ENCODE results near the gene ANXA2R. TPM values are rescaled to one million over a fixed set of nuclear protein-coding genes. Genes with fewer than 3 reads are reported as not detected.

ANXA2R gene
- total and polyA plus RNA-seq, 2 of the 13 experiments (the other 11 are each of a cell fraction or from before 2014, with no cell fraction given), result 0.95 to 1.3 TPM

GRCh38 chr5:43039471-43040286, 440 bp downstream of the ANXA2R start (continued):
- peak; percentile 52; the same call in 1 of the 2 replicates for TF ChIP-seq ZFP91 (CRISPR knock-in tag; IDR thresholded peaks at IDR 0.05; ENCODE audit: borderline replicate concordance)
- no peak for TF ChIP-seq NKX3-1 (CRISPR knock-in tag; IDR thresholded peaks at IDR 0.05)
- TF ChIP-seq ZNF124 (CRISPR knock-in tag; IDR thresholded peaks at IDR 0.05), result no peak
- no peak for TF ChIP-seq TRAFD1 (CRISPR knock-in tag; IDR thresholded peaks at IDR 0.05; ENCODE audit: borderline replicate concordance)
- TF ChIP-seq TEAD3 (CRISPR knock-in tag; optimal IDR thresholded peaks at IDR 0.05; ENCODE audit: borderline replicate concordance), result no peak
- no peak for TF ChIP-seq ZNF205 (CRISPR knock-in tag; IDR thresholded peaks at IDR 0.05)
- no peak for TF ChIP-seq ZNF639 (CRISPR knock-in tag; conservative IDR thresholded peaks at IDR 0.05)
- TF ChIP-seq CBFB (CRISPR knock-in tag; IDR thresholded peaks at IDR 0.05), result no peak
- no peak for TF ChIP-seq DDIT3 (CRISPR knock-in tag; IDR thresholded peaks at IDR 0.05)
- TF ChIP-seq ZNF614 (CRISPR knock-in tag; IDR thresholded peaks at IDR 0.05; ENCODE audit: borderline replicate concordance), result peak; percentile 62
- TF ChIP-seq ZFP41 (CRISPR knock-in tag; IDR thresholded peaks at IDR 0.05; ENCODE audit: borderline replicate concordance), result no peak
- no peak for TF ChIP-seq THAP7 (CRISPR knock-in tag; IDR thresholded peaks at IDR 0.05)
- no peak for TF ChIP-seq TMF1 (CRISPR knock-in tag; IDR thresholded peaks at IDR 0.05; ENCODE audit: low read depth)
- TF ChIP-seq KMT2B (CRISPR knock-in tag; IDR thresholded peaks at IDR 0.05), result peak; percentile 72; the same call in 1 of the 2 replicates
- no peak for TF ChIP-seq RBAK (CRISPR knock-in tag; IDR thresholded peaks at IDR 0.05)
- no peak for TF ChIP-seq ZNF589 (CRISPR knock-in tag; conservative IDR thresholded peaks at IDR 0.05)
- TF ChIP-seq RBFOX2 (IDR thresholded peaks at IDR 0.05; ENCODE audit: low read depth, low read length), result no peak
- TF ChIP-seq KDM5B (CRISPR knock-in tag; IDR thresholded peaks at IDR 0.05; ENCODE audit: borderline replicate concordance), result peak; percentile 23; the same call in 1 of the 2 replicates
- TF ChIP-seq ZNF20 (CRISPR knock-in tag; IDR thresholded peaks at IDR 0.05), result no peak
- TF ChIP-seq IKZF4 (CRISPR knock-in tag; IDR thresholded peaks at IDR 0.05; ENCODE audit: borderline replicate concordance, low read depth, not compliant biosample characterization), result no peak
- peak; percentile 60 for TF ChIP-seq ZNF574 (CRISPR knock-in tag; IDR thresholded peaks at IDR 0.05)
